WERI-Rb-1 (cell line): Measurements from ENCODE around the gene CDK5RAP3.

Experiments used
- DNase-seq: peaks from one replicate; pipeline ENCODE4 v3.0.0-alpha.2; 2020
- H3K27ac ChIP-seq: fragments of 250-450 bp; sonication (Bioruptor Pico); 2 replicates; pipeline ENCODE4 v1.5.1; 2020; ENCODE audit warnings: mild to moderate bottlenecking, moderate library complexity
- H3K27me3 ChIP-seq: fragments of 250-450 bp; sonication (Bioruptor Pico); 2 replicates; pipeline ENCODE4 v1.5.1; 2021; ENCODE audit warnings: mild to moderate bottlenecking, low read depth, moderate library complexity; ENCODE audit not compliant: insufficient read depth, severe bottlenecking
- H3K36me3 ChIP-seq: fragments of 250-450 bp; sonication (Bioruptor Pico); 2 replicates; pipeline ENCODE4 v1.5.1; 2020; ENCODE audit warnings: mild to moderate bottlenecking, moderate library complexity
- H3K4me3 ChIP-seq: 2 replicates; pipeline ENCODE4 v1.5.1; 2011; ENCODE audit warnings: low read depth, mild to moderate bottlenecking, control low read depth, low read length
- H3K9me3 ChIP-seq: fragments of 250-450 bp; sonication (Bioruptor Pico); 2 replicates; pipeline ENCODE4 v1.5.1; 2021; ENCODE audit warnings: mild to moderate bottlenecking, moderate library complexity; ENCODE audit not compliant: severe bottlenecking
- CTCF ChIP-seq: IDR thresholded peaks from 2 replicates; pipeline ENCODE4 v1.5.1; 2011; ENCODE audit warnings: low read depth, mild to moderate bottlenecking, control low read depth, inconsistent platforms, low read length

Gene CDK5RAP3

GRCh38 chr17:47975189-47975822 lies 4.4 kb downstream of the CDK5RAP3 start:
- no peak for DNase-seq
- Histone ChIP-seq H3K27me3 (no peaks in the 10 kb centered on the region), H3K4me3 (no peak overlapping the region), H3K9me3 (no peaks in the 10 kb centered on the region), H3K36me3 (peaks cover 79% of the 10 kb centered on the region), H3K27ac (no peak overlapping the region)
- TF ChIP-seq CTCF = no peak

GRCh38 chr17:47975823-47976205 lies 4.9 kb downstream of the CDK5RAP3 start:
- DNase-seq = no peak
- H3K36me3 ChIP-seq = peaks cover 84% of the 10 kb centered on the region
- H3K4me3 ChIP-seq = no peak overlapping the region
- no peaks in the 10 kb centered on the region for H3K27me3 ChIP-seq
- no peak for TF ChIP-seq CTCF
- H3K27ac ChIP-seq = no peak overlapping the region
- H3K9me3 ChIP-seq = no peaks in the 10 kb centered on the region

DNA sequence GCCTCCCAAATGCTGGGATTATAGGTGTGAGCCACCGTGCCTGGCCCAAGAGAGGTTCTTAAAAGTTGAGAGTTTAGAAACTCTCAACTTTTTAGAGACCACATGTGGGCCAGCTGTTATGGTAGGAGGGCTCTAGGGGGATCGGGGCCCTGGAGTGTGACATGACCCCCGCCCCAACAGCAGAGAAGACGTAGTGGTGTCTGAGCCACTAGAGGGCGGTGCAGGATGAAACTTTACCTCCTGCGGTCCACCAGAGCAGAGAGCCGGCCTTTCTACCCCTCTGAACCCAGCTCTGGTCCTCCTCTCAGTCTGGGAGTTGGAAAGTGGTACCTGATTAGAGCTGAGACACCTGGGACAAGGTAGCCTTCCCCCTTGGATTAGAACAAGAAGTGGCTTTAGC lies 7.4 kb downstream of the CDK5RAP3 start:
- Histone ChIP-seq H3K27ac (no peak overlapping the region), H3K4me3 (no peak overlapping the region), H3K36me3 (peaks cover 96% of the 10 kb centered on the region), H3K9me3 (no peaks in the 10 kb centered on the region), H3K27me3 (no peaks in the 10 kb centered on the region)
- TF ChIP-seq CTCF = peak; percentile 93
- DNase-seq = peak; percentile 89

GRCh38 chr17:47980541-47980940 lies 9.6 kb downstream of the CDK5RAP3 start:
- peak overlapping the region; percentile 37; the same call in 1 of the 2 replicates for H3K27ac ChIP-seq
- H3K4me3 ChIP-seq = no peak overlapping the region
- H3K27me3 ChIP-seq = no peaks in the 10 kb centered on the region
- H3K36me3 ChIP-seq = peaks cover 97% of the 10 kb centered on the region
- no peaks in the 10 kb centered on the region for H3K9me3 ChIP-seq
- peak; percentile 29 for DNase-seq
- no peak for TF ChIP-seq CTCF

- peak overlapping the region; percentile 64 for H3K27ac ChIP-seq
- H3K4me3 ChIP-seq = no peak overlapping the region
- no peak for TF ChIP-seq CTCF
- peaks cover 89% of the 10 kb centered on the region for H3K36me3 ChIP-seq
- H3K27me3 ChIP-seq = no peaks in the 10 kb centered on the region
- H3K9me3 ChIP-seq = no peaks in the 10 kb centered on the region
- DNase-seq = no peak
Measured at GRCh38 chr17:47981462-47981861, 10.5 kb downstream of the CDK5RAP3 start.

- H3K36me3 ChIP-seq = peaks cover 82% of the 10 kb centered on the region
- TF ChIP-seq CTCF = no peak
- no peak overlapping the region for H3K4me3 ChIP-seq
- H3K27ac ChIP-seq = peak overlapping the region; percentile 64
- no peak for DNase-seq
- no peaks in the 10 kb centered on the region for H3K9me3 ChIP-seq
- no peaks in the 10 kb centered on the region for H3K27me3 ChIP-seq
Measured at GRCh38 chr17:47982091-47982617, 11.2 kb downstream of the CDK5RAP3 start.
